SU-DHL-6 (cell line): ENCODE results near the gene COQ4.

Experiments
- H2AFZ ChIP-seq: fragments of 200-600 bp; sonication (generic); 2 replicates; pipeline ENCODE4 v1.6.1; 2014; ENCODE audit warnings: low read depth, mild to moderate bottlenecking, moderate library complexity, mixed read lengths, antibody characterized with exemption, low read length; ENCODE audit not compliant: severe bottlenecking
- H3F3A ChIP-seq: fragments of 200-600 bp; shearing (Covaris generic); 2 replicates; pipeline ENCODE4 v1.6.0; 2016; ENCODE audit warnings: antibody characterized with exemption, mild to moderate bottlenecking; ENCODE audit not compliant: insufficient read depth
- H3K27ac ChIP-seq: fragments of 200-600 bp; sonication (generic); 2 replicates; pipeline ENCODE4 v1.5.1; 2016; ENCODE audit warnings: low read depth, mild to moderate bottlenecking, low read length, moderate library complexity, mixed read lengths
- H3K27me3 ChIP-seq: fragments of 200-600 bp; sonication (generic), shearing (Covaris generic); 2 replicates; pipeline ENCODE4 v1.6.0; 2014; ENCODE audit warnings: mild to moderate bottlenecking, low read length
- H3K36me3 ChIP-seq: fragments of 200-600 bp; sonication (generic); 2 replicates; pipeline ENCODE4 v1.6.1; 2014; ENCODE audit warnings: mild to moderate bottlenecking, low read length, mixed read lengths
- H3K4me2 ChIP-seq: fragments of 300-600, 200-600 bp; shearing (Covaris generic), sonication (generic); 2 replicates; pipeline ENCODE4 v1.6.0; 2014; ENCODE audit warnings: low read length, low read depth, mild to moderate bottlenecking; ENCODE audit not compliant: poor library complexity, severe bottlenecking
- H3K4me3 ChIP-seq: fragments of 200-600 bp; sonication (generic); 2 replicates; pipeline ENCODE4 v1.5.1; 2014; ENCODE audit warnings: antibody characterized with exemption, low read length, mild to moderate bottlenecking, mixed read lengths; ENCODE audit not compliant: insufficient read depth, poor library complexity, severe bottlenecking
- H3K79me2 ChIP-seq: fragments of 200-600 bp; sonication (generic); 2 replicates; pipeline ENCODE4 v1.6.1; 2014; ENCODE audit warnings: mild to moderate bottlenecking, low read length, moderate library complexity; ENCODE audit not compliant: insufficient read depth
- H3K9ac ChIP-seq: fragments of 200-600 bp; sonication (generic); 2 replicates; pipeline ENCODE4 v1.7.0; 2014; ENCODE audit warnings: mild to moderate bottlenecking, low read length
- H3K9me2 ChIP-seq: fragments of 200-600 bp; sonication (generic); replicated peaks from 2 replicates; pipeline ENCODE4 v1.6.1; 2014; ENCODE audit warnings: low read length; ENCODE audit not compliant: insufficient read depth
- H3K9me3 ChIP-seq: fragments of 200-600 bp; sonication (generic); 2 replicates; pipeline ENCODE4 v1.6.1; 2014; ENCODE audit warnings: low read length, mixed read lengths; ENCODE audit not compliant: insufficient read depth
- H4K20me1 ChIP-seq: fragments of 200-600 bp; sonication (generic); 2 replicates; pipeline ENCODE4 v1.6.1; 2014; ENCODE audit warnings: low read depth, mild to moderate bottlenecking, antibody characterized with exemption, low read length, moderate library complexity, mixed read lengths
- EZH2phosphoT487 ChIP-seq: fragments of 200-600 bp; sonication (generic), shearing (Covaris generic); conservative IDR thresholded peaks from 2 replicates; pipeline ENCODE4 v1.6.1; 2018; ENCODE audit warnings: mild to moderate bottlenecking, antibody characterized with exemption, low read length, moderate library complexity, mixed read lengths
- TF ChIP-seq, protein P1 (sequence below): fragments of 200-600 bp; sonication (generic); IDR thresholded peaks from one replicate; pipeline ENCODE4 v1.5.1; 2017; ENCODE audit warnings: antibody characterized with exemption, mild to moderate bottlenecking, low read length, moderate library complexity; ENCODE audit not compliant: insufficient read depth, poor library complexity, severe bottlenecking

COQ4 gene

DNA sequence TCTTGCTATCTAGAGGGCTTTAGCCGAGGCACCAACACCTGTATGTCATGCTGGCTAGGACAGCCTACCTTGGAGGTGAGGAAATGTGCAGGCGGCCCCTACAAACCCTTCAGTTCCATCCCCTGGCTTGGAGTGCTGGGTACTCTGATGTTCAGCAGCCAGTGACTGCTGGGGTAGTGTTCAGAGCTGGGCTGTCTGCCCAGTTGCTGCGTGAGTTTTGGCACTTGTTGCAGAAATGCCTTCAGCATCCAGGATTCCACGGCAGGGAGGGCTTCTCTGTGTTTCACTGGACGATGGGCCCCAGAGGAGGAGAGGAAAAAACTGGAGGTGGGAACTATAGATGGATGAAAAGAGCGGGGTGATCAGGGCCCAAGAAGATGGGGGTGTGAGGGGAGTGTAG, 36.2 kb upstream of the COQ4 start:
- no peak overlapping the region for H3K4me2 ChIP-seq
- no peaks in the 10 kb centered on the region for H3K27me3 ChIP-seq
- H3K27ac ChIP-seq, result no peak overlapping the region
- H3K4me3 ChIP-seq, result no peak overlapping the region
- no peaks in the 10 kb centered on the region for H3K9me2 ChIP-seq
- no peaks in the 10 kb centered on the region for H3K36me3 ChIP-seq
- no peak overlapping the region for H3K9ac ChIP-seq
- H3F3A ChIP-seq, result no peaks in the 10 kb centered on the region
- no peak overlapping the region for H2AFZ ChIP-seq
- no peaks in the 10 kb centered on the region for H4K20me1 ChIP-seq
- no peaks in the 10 kb centered on the region for H3K9me3 ChIP-seq
- TF ChIP-seq EZH2phosphoT487, result no peak
- TF ChIP-seq, protein P1, sequence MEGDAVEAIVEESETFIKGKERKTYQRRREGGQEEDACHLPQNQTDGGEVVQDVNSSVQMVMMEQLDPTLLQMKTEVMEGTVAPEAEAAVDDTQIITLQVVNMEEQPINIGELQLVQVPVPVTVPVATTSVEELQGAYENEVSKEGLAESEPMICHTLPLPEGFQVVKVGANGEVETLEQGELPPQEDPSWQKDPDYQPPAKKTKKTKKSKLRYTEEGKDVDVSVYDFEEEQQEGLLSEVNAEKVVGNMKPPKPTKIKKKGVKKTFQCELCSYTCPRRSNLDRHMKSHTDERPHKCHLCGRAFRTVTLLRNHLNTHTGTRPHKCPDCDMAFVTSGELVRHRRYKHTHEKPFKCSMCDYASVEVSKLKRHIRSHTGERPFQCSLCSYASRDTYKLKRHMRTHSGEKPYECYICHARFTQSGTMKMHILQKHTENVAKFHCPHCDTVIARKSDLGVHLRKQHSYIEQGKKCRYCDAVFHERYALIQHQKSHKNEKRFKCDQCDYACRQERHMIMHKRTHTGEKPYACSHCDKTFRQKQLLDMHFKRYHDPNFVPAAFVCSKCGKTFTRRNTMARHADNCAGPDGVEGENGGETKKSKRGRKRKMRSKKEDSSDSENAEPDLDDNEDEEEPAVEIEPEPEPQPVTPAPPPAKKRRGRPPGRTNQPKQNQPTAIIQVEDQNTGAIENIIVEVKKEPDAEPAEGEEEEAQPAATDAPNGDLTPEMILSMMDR, result no peak
- H3K79me2 ChIP-seq, result no peaks in the 10 kb centered on the region

DNA sequence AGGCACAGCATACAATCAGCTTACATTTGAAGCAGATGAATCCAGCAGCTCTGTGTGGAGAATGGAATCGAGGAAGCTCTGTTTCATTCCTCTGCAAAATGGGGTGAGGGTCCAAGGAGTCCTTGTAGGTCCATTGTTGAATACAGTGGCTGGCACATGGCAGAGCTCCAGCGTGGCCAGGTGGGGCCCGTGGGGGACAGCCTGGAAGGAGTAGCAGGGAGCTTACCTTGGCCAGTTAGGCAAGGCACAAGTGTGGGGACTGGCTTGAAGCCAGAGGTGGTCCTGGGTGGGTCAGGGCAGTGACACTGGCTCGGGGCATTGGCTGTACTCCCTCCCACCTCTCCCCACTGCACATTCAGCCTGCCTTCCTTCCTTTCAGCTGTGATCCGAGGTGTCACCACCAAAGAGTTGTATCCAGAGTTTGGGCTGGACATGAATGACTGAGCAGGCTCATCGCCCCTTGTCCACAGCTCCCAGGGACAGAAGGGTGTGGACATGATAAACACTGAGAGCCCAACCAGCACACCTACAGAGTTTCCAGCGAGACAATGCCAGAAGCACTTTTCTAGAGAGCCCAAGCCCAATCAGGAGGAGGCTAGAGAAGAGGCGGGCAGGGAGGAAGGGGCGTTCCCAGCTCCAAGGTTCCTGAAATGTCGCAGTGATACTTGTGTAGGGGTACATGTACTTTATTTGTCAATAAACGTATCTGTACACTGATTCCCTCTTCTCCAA, 34.2 kb upstream of the COQ4 start:
- Histone ChIP-seq H4K20me1 (no peaks in the 10 kb centered on the region), H3K9me2 (no peaks in the 10 kb centered on the region), H3F3A (no peaks in the 10 kb centered on the region), H3K9me3 (no peaks in the 10 kb centered on the region), H3K36me3 (no peaks in the 10 kb centered on the region), H3K27ac (no peak overlapping the region), H3K27me3 (no peaks in the 10 kb centered on the region), H2AFZ (no peak overlapping the region), H3K4me3 (no peak overlapping the region), H3K9ac (no peak overlapping the region), H3K79me2 (no peaks in the 10 kb centered on the region), H3K4me2 (no peak overlapping the region)
- no peak for TF ChIP-seq EZH2phosphoT487
- TF ChIP-seq, protein P1, result no peak

DNA sequence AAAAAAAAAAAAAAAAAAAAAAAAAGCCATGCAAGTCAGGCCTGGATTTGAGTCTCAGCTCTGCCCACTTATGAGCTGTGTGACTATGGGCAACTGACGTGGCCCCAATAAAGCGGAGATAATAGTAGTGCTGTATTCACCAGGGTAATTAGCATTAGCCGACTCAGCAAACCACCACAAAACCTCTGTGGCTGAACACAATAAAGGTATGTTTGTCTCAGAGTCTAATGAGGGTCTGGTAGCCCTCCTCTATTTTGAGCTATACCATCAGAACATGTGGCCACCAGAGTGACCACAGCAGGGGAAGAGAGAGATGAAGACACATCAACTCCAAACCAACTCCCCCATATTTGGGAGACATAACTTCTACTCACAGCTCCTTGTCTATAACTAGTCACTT, 30.6 kb upstream of the COQ4 start:
- Histone ChIP-seq H2AFZ (no peak overlapping the region), H3K9ac (no peak overlapping the region), H3K27ac (no peak overlapping the region), H3K27me3 (no peaks in the 10 kb centered on the region), H3K36me3 (no peaks in the 10 kb centered on the region), H4K20me1 (no peaks in the 10 kb centered on the region), H3F3A (no peaks in the 10 kb centered on the region), H3K4me2 (no peak overlapping the region), H3K4me3 (no peak overlapping the region), H3K9me2 (no peaks in the 10 kb centered on the region), H3K9me3 (no peaks in the 10 kb centered on the region), H3K79me2 (no peaks in the 10 kb centered on the region)
- TF ChIP-seq, protein P1, result no peak
- TF ChIP-seq EZH2phosphoT487, result no peak

DNA sequence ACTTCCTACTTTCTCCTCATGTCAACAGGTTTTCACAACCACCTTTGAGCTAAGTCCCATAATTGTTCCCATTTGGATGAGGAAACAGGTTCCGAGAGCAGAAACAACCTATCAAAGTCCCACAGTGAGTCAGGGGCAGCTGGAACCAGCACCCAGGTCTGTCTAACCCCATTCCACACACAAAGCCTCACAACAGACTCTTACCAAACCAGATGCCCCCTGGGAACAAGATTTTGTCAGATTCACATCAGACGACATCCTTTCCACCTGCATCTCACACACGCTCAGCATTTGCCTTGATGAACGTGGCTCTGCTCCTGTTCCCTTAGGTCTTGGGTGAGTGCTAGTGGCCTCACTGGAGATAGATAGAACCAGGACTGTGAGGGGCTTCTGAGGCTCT, 29.5 kb upstream of the COQ4 start:
- Histone ChIP-seq H3K9me2 (no peaks in the 10 kb centered on the region), H2AFZ (no peak overlapping the region), H3K36me3 (no peaks in the 10 kb centered on the region), H3K4me3 (no peak overlapping the region), H3K27ac (no peak overlapping the region), H3F3A (no peaks in the 10 kb centered on the region), H3K4me2 (no peak overlapping the region), H3K27me3 (no peaks in the 10 kb centered on the region), H3K9me3 (no peaks in the 10 kb centered on the region), H3K79me2 (no peaks in the 10 kb centered on the region), H4K20me1 (no peaks in the 10 kb centered on the region), H3K9ac (no peak overlapping the region)
- TF ChIP-seq, protein P1, result no peak
- TF ChIP-seq EZH2phosphoT487, result no peak
